ENCODE measurements around the gene LAIR2.
"Not testable (repeated sequence)": the region's sequence is repeated elsewhere in the genome, so short reads cannot be mapped to it uniquely, and the experiment has no call there.

LAIR2 gene

GRCh38 chr19:54498451-54498772 lies 4.2 kb upstream of the LAIR2 start:
- not testable (repeated sequence) for H3K27ac Mint-ChIP-seq; H3K4me3 Mint-ChIP-seq; H3K9me3 Mint-ChIP-seq; H3K36me3 Mint-ChIP-seq (ENCODE audit: low read depth)
- Mint-ChIP-seq H3K27me3 (peaks cover 38% of the 10 kb centered on the region), H3K4me1 (ENCODE audit: low read depth) (peaks cover 24% of the 10 kb centered on the region)

GRCh38 chr19:54505542-54505941 lies 2.9 kb downstream of the LAIR2 start:
- not testable (repeated sequence) for H3K4me3 Mint-ChIP-seq; H3K36me3 Mint-ChIP-seq (ENCODE audit: low read depth); H3K27ac Mint-ChIP-seq; H3K9me3 Mint-ChIP-seq
- H3K4me1 Mint-ChIP-seq (ENCODE audit: low read depth): peaks cover 23% of the 10 kb centered on the region
- H3K27me3 Mint-ChIP-seq: peaks cover 35% of the 10 kb centered on the region

- no peak overlapping the region for H3K4me3 Mint-ChIP-seq
- no peak overlapping the region for H3K27ac Mint-ChIP-seq
- H3K4me1 Mint-ChIP-seq (ENCODE audit: low read depth): peaks cover 23% of the 10 kb centered on the region
- peaks cover 30% of the 10 kb centered on the region for H3K27me3 Mint-ChIP-seq
- H3K9me3 Mint-ChIP-seq: no peaks in the 10 kb centered on the region
- no peaks in the 10 kb centered on the region for H3K36me3 Mint-ChIP-seq (ENCODE audit: low read depth)
Observed at GRCh38 chr19:54506079-54506478, 3.4 kb downstream of the LAIR2 start.

GRCh38 chr19:54507038-54507717 lies 4.5 kb downstream of the LAIR2 start:
- not testable (repeated sequence) for H3K36me3 Mint-ChIP-seq (ENCODE audit: low read depth); H3K4me3 Mint-ChIP-seq; H3K27ac Mint-ChIP-seq; H3K9me3 Mint-ChIP-seq
- peaks cover 22% of the 10 kb centered on the region for H3K4me1 Mint-ChIP-seq (ENCODE audit: low read depth)
- peaks cover 28% of the 10 kb centered on the region for H3K27me3 Mint-ChIP-seq

GRCh38 chr19:54507824-54508223 lies 5.2 kb downstream of the LAIR2 start:
- H3K9me3 Mint-ChIP-seq: no peaks in the 10 kb centered on the region
- H3K4me3 Mint-ChIP-seq: no peak overlapping the region
- H3K4me1 Mint-ChIP-seq (ENCODE audit: low read depth): peaks cover 15% of the 10 kb centered on the region
- H3K27me3 Mint-ChIP-seq: peaks cover 27% of the 10 kb centered on the region
- no peak overlapping the region for H3K27ac Mint-ChIP-seq
- no peaks in the 10 kb centered on the region for H3K36me3 Mint-ChIP-seq (ENCODE audit: low read depth)

GRCh38 chr19:54508487-54508886 lies 5.9 kb downstream of the LAIR2 start:
- H3K27me3 Mint-ChIP-seq: peaks cover 31% of the 10 kb centered on the region
- H3K27ac Mint-ChIP-seq; H3K9me3 Mint-ChIP-seq; H3K4me3 Mint-ChIP-seq; H3K36me3 Mint-ChIP-seq (ENCODE audit: low read depth): not testable (repeated sequence)
- H3K4me1 Mint-ChIP-seq (ENCODE audit: low read depth): peaks cover 15% of the 10 kb centered on the region

- not testable (repeated sequence) for H3K4me3 Mint-ChIP-seq; H3K9me3 Mint-ChIP-seq; H3K27ac Mint-ChIP-seq; H3K36me3 Mint-ChIP-seq (ENCODE audit: low read depth)
- peaks cover 35% of the 10 kb centered on the region for H3K27me3 Mint-ChIP-seq
- peaks cover 15% of the 10 kb centered on the region for H3K4me1 Mint-ChIP-seq (ENCODE audit: low read depth)
Observed at GRCh38 chr19:54509200-54509940, 6.7 kb downstream of the LAIR2 start.

- Mint-ChIP-seq H3K27ac (no peak overlapping the region), H3K9me3 (peaks cover 4% of the 10 kb centered on the region), H3K4me3 (no peak overlapping the region), H3K36me3 (ENCODE audit: low read depth) (no peaks in the 10 kb centered on the region), H3K4me1 (ENCODE audit: low read depth) (peaks cover 23% of the 10 kb centered on the region), H3K27me3 (peaks cover 42% of the 10 kb centered on the region)
Observed at GRCh38 chr19:54515156-54515555, 12.5 kb downstream of the LAIR2 start.

GRCh38 chr19:54517483-54517882 lies 14.9 kb downstream of the LAIR2 start:
- Mint-ChIP-seq H3K27me3 (peaks cover 57% of the 10 kb centered on the region), H3K4me1 (ENCODE audit: low read depth) (peaks cover 45% of the 10 kb centered on the region), H3K4me3 (no peak overlapping the region), H3K27ac (no peak overlapping the region), H3K36me3 (ENCODE audit: low read depth) (no peaks in the 10 kb centered on the region), H3K9me3 (peaks cover 4% of the 10 kb centered on the region)

GRCh38 chr19:54518844-54519243 lies 16.2 kb downstream of the LAIR2 start:
- H3K4me3 Mint-ChIP-seq: peak overlapping the region; percentile 28
- H3K27me3 Mint-ChIP-seq: peaks cover 52% of the 10 kb centered on the region
- peak overlapping the region; percentile 23 for H3K27ac Mint-ChIP-seq
- H3K4me1 Mint-ChIP-seq (ENCODE audit: low read depth): peaks cover 58% of the 10 kb centered on the region
- no peaks in the 10 kb centered on the region for H3K36me3 Mint-ChIP-seq (ENCODE audit: low read depth)
- H3K9me3 Mint-ChIP-seq: peaks cover 4% of the 10 kb centered on the region

- peak overlapping the region; percentile 66 for H3K4me3 Mint-ChIP-seq
- H3K27ac Mint-ChIP-seq: peak overlapping the region; percentile 76
- no peaks in the 10 kb centered on the region for H3K36me3 Mint-ChIP-seq (ENCODE audit: low read depth)
- peaks cover 58% of the 10 kb centered on the region for H3K4me1 Mint-ChIP-seq (ENCODE audit: low read depth)
- peaks cover 4% of the 10 kb centered on the region for H3K9me3 Mint-ChIP-seq
- peaks cover 50% of the 10 kb centered on the region for H3K27me3 Mint-ChIP-seq
Observed at GRCh38 chr19:54521022-54521859, 18.6 kb downstream of the LAIR2 start.

- Mint-ChIP-seq H3K9me3 (peaks cover 4% of the 10 kb centered on the region), H3K27me3 (peaks cover 46% of the 10 kb centered on the region), H3K36me3 (ENCODE audit: low read depth) (no peaks in the 10 kb centered on the region), H3K27ac (peak overlapping the region; percentile 73), H3K4me3 (peak overlapping the region; percentile 66), H3K4me1 (ENCODE audit: low read depth) (peaks cover 58% of the 10 kb centered on the region)
Observed at GRCh38 chr19:54521860-54522513, 19.4 kb downstream of the LAIR2 start.

- H3K4me1 Mint-ChIP-seq (ENCODE audit: low read depth): peaks cover 47% of the 10 kb centered on the region
- H3K9me3 Mint-ChIP-seq: no peaks in the 10 kb centered on the region
- H3K27me3 Mint-ChIP-seq: peaks cover 45% of the 10 kb centered on the region
- peak overlapping the region; percentile 14 for H3K4me3 Mint-ChIP-seq
- no peaks in the 10 kb centered on the region for H3K36me3 Mint-ChIP-seq (ENCODE audit: low read depth)
- H3K27ac Mint-ChIP-seq: peak overlapping the region; percentile 38
Observed at GRCh38 chr19:54523403-54523802, 20.8 kb downstream of the LAIR2 start.

- no peak overlapping the region for H3K4me3 Mint-ChIP-seq
- H3K27me3 Mint-ChIP-seq: peaks cover 49% of the 10 kb centered on the region
- H3K4me1 Mint-ChIP-seq (ENCODE audit: low read depth): peaks cover 37% of the 10 kb centered on the region
- peak overlapping the region; percentile 18 for H3K27ac Mint-ChIP-seq
- H3K9me3 Mint-ChIP-seq: no peaks in the 10 kb centered on the region
- no peaks in the 10 kb centered on the region for H3K36me3 Mint-ChIP-seq (ENCODE audit: low read depth)
Observed at GRCh38 chr19:54525636-54526035, 23.0 kb downstream of the LAIR2 start.

- H3K9me3 Mint-ChIP-seq: no peaks in the 10 kb centered on the region
- peaks cover 28% of the 10 kb centered on the region for H3K4me1 Mint-ChIP-seq (ENCODE audit: low read depth)
- peaks cover 46% of the 10 kb centered on the region for H3K27me3 Mint-ChIP-seq
- H3K36me3 Mint-ChIP-seq (ENCODE audit: low read depth): no peaks in the 10 kb centered on the region
- no peak overlapping the region for H3K4me3 Mint-ChIP-seq
- H3K27ac Mint-ChIP-seq: no peak overlapping the region
Observed at GRCh38 chr19:54526972-54527371, 24.3 kb downstream of the LAIR2 start.
